HEK293 (cell line): ENCODE data around the gene TSC22D2.

Source experiments
- CTCF ChIP-seq: fragments of 450-650 bp; formaldehyde crosslinking; IDR thresholded peaks from 2 replicates; pipeline ENCODE4 v1.5.1; 2016; ENCODE audit warnings: missing biosample characterization, missing genetic modification characterization
- ZNF350 ChIP-seq: fragments of 450-650 bp; formaldehyde crosslinking; IDR thresholded peaks from 2 replicates; pipeline ENCODE4 v1.5.0; 2017; ENCODE audit warnings: missing biosample characterization, mild to moderate bottlenecking, missing genetic modification characterization

DNA sequence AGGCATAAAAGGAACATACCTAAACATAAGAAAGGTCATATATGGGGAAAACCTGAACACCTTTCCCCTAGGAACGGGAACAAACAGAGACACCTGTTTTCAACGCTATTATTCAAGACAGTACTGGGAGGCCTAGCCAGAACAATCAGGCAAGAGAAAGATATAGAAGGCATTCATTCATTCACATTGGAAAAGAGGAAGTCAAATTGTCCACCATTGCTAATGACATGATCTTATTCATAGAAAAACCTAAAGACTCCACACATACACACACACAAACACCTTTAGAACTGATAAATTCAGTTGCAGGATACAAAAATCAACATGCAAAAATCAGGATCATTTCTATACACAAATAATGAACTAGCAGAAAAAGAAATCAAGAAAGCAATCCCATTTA lies 101.7 kb downstream of the TSC22D2 start:
- no peak for TF ChIP-seq ZNF350 (tag by site-specific recombination)
- TF ChIP-seq CTCF (tag by site-specific recombination), result no peak
